Measurements from ENCODE around the gene SELPLG.

Gene SELPLG

DNA sequence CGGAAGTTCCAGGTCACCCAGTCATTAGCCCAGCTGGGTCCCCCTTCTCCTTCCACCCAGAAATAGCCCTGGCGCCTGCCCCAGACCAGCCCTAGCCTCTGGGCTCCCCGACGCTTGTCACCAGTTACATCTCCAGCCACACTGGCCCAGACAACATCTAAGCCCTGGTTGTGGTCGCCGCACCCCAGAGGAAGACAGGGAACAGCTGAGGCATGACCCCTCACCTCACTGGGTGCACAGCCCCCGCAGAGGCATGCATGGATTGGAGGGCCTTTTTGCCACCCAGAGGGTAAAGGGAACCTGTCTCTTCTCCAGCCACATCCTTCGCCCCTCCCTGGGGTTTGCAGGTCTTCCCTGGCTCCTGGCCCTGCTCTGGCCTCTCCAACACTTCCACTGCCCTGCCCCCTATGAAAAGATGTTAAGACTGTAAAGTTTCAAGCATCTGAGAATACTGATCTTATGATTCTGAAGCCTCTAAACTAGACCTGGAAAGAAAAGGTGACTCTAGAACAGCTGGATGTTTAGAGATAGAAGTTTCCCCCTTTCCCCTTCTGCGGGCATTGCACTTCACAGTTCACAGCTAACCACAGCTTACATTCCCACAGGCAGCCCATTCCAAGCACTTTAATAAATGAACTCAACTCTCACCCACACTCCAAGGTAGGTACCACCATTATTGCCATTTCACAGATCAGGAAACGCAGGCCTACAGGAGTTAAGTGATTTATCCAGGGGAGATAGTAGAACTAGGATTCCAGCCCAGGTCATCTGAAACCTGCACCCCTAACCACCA lies 50.5 kb downstream of the SELPLG start:
- TF ChIP-seq, protein P1, sequence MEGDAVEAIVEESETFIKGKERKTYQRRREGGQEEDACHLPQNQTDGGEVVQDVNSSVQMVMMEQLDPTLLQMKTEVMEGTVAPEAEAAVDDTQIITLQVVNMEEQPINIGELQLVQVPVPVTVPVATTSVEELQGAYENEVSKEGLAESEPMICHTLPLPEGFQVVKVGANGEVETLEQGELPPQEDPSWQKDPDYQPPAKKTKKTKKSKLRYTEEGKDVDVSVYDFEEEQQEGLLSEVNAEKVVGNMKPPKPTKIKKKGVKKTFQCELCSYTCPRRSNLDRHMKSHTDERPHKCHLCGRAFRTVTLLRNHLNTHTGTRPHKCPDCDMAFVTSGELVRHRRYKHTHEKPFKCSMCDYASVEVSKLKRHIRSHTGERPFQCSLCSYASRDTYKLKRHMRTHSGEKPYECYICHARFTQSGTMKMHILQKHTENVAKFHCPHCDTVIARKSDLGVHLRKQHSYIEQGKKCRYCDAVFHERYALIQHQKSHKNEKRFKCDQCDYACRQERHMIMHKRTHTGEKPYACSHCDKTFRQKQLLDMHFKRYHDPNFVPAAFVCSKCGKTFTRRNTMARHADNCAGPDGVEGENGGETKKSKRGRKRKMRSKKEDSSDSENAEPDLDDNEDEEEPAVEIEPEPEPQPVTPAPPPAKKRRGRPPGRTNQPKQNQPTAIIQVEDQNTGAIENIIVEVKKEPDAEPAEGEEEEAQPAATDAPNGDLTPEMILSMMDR (IDR thresholded peaks at IDR 0.05; ENCODE audit: insufficient read depth, missing control alignments): no peak
- DNase-seq (ENCODE audit: insufficient read length, low spot score) (no peak), FAIRE-seq (no peak)

DNA sequence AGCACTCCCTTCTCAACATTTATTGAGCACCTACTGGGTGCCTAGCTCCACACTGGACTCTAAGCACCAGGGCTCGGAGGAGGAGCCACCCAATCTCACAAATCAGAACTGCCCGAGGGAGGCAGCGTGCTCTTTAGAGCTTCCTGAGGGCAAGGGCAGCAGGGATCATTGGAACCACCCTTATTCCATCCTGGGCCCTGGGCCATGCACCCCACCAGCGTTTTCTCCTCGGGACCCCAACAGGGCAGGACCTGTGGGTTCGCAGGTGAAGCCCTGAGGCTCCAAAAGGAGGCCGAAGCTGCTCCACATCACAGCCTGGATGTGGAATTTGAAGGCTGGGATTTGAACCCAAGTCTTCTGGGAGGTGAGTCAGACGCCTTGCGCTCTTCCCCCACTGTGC lies 51.2 kb downstream of the SELPLG start:
- DNase-seq (ENCODE audit: insufficient read length, low spot score) (no peak), FAIRE-seq (no peak)
- TF ChIP-seq, protein P1 (IDR thresholded peaks at IDR 0.05; ENCODE audit: insufficient read depth, missing control alignments): no peak

DNA sequence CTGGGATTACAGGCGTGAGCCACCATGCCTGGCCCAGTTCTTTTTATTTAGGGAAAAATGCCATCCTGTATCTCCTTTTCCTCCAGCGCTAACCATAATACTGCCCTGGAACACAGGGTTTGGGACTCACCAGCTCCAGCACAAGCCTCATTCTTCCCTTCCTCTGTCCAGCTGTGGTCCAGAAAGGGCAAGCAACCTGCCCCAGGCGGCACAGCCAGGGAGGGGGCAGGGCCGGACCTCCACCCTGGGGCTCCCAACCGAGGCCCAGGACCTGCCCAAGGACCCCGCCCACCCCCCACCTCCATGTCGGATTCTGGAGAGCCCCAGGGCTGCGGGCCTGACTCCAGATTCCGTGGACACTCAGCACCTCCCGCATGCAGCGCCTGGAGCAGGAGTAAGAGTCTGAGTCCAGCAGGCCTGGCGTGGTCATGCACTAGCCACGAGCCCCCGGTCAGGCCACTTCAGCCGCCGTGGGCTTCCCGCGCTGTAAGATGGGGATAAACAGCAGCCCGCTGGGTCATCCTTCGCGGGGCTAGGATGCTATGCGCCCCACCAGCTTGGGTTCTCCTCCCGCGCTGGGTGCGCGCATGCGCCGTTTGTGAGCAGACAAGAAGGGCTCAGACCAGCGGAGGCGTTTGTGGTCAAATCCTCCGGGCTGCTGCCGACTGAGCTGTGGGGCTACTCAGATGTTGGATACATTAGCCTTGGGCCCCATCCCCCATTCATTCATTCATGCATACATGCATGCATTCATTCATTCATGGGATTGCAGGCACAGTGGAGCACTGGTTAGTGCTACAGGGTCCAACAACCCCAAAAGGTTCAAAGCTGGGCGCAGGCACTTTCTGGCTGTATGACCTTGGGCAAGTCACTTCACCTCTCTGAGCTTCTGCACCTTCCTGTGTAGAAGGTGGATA lies 52.1 kb downstream of the SELPLG start:
- TF ChIP-seq, protein P1 (IDR thresholded peaks at IDR 0.05; ENCODE audit: insufficient read depth, missing control alignments): no peak
- DNase-seq (ENCODE audit: insufficient read length, low spot score) (no peak), FAIRE-seq (no peak)

DNA sequence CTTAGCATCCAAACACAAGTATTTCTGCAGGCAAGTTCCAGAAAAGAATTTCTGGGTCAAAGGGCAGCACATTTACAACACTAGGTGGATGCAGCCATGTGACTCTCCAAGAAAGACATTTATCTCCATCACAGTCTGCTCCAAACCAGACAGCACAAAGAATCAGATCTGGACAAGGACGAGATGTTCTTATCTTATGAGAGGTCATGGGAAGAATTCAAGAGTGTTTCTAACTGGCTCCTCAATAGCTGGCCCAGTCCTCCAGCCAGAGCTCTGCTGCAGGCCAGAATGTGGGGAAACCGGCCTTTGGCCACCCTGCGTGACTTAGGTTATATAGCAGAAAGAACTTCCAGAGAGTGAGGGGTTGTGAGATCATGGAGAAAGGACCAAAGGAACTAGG lies 53.2 kb downstream of the SELPLG start:
- DNase-seq (ENCODE audit: insufficient read length, low spot score) (no peak), FAIRE-seq (no peak)
- TF ChIP-seq, protein P1 (IDR thresholded peaks at IDR 0.05; ENCODE audit: insufficient read depth, missing control alignments): no peak

DNA sequence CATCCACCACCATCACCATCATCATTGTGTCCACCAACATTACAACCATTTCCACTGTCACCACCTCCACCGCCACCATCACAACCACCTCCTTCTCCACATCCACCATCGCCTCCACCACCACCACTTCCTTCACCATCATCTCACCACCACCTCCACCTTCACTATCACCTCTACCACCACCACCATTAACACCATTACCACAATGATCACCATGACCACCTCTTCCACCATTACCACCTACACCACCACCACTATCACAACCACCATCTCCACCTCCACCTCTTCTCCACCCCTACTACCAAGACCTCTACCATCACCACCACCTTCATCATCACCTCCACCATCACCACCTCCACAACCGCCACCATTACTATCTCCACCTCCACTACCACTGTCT lies 54.9 kb downstream of the SELPLG start:
- no peak for FAIRE-seq
- DNase-seq (ENCODE audit: insufficient read length, low spot score): no peak
- TF ChIP-seq, protein P1 (IDR thresholded peaks at IDR 0.05; ENCODE audit: insufficient read depth, missing control alignments): no peak

DNA sequence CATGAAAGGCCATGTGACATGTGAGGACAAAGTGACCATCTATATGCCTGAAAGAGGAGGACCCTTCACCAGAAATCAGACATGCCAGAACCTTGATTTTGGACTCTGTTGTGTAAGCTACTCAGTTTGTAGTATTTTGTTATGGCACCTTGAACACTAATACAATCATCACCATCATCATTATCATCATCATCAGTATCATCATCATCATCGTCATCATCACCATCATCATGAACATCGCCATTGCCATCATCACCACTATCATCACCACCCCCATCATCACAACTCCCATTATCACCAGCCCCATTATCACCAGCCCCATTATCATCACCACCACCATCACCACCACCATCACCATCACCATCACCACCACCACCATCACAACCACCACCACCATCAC lies 55.4 kb downstream of the SELPLG start:
- DNase-seq (ENCODE audit: insufficient read length, low spot score) (no peak), FAIRE-seq (no peak)
- TF ChIP-seq, protein P1 (IDR thresholded peaks at IDR 0.05; ENCODE audit: insufficient read depth, missing control alignments): no peak

Data from D721Med (cell line).